OCI-LY3 (cell line): Measurements from ENCODE around the gene MUSK.

Experiments
- EZH2phosphoT487 ChIP-seq: fragments of 200-600 bp; shearing (Covaris generic); IDR thresholded peaks from 2 replicates; pipeline ENCODE4 v1.6.1; 2018; ENCODE audit warnings: antibody characterized with exemption, mixed run types, low read depth
- TF ChIP-seq, protein P1 (sequence below): fragments of 200-600, 300-600 bp; sonication (generic); IDR thresholded peaks from 2 replicates; pipeline ENCODE4 v1.5.1; 2014; ENCODE audit warnings: antibody characterized with exemption, low read length, low read depth

DNA sequence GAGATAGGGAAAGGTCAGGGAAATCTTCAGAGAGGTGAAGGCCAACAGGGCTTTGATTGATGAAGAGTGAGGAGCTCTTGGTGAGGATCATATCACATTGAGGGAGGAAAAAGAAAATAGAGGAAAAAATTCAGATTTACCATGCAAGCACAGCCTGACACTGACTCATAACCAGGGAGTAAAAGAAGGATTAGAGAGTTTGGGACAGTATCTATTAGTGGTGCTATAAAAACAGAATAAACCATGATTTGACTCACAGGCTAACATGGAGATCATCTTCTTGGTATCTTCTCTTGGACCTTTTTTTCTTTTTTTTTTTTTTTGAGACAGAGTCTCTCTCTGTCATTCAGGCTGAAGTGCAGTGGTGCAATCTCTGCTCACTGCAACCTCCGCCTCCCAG lies 44.4 kb downstream of the MUSK start:
- no peak for TF ChIP-seq EZH2phosphoT487
- TF ChIP-seq, protein P1, sequence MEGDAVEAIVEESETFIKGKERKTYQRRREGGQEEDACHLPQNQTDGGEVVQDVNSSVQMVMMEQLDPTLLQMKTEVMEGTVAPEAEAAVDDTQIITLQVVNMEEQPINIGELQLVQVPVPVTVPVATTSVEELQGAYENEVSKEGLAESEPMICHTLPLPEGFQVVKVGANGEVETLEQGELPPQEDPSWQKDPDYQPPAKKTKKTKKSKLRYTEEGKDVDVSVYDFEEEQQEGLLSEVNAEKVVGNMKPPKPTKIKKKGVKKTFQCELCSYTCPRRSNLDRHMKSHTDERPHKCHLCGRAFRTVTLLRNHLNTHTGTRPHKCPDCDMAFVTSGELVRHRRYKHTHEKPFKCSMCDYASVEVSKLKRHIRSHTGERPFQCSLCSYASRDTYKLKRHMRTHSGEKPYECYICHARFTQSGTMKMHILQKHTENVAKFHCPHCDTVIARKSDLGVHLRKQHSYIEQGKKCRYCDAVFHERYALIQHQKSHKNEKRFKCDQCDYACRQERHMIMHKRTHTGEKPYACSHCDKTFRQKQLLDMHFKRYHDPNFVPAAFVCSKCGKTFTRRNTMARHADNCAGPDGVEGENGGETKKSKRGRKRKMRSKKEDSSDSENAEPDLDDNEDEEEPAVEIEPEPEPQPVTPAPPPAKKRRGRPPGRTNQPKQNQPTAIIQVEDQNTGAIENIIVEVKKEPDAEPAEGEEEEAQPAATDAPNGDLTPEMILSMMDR = no peak
